Suprapubic skin (tissue), 3 donors: ENCODE results near the gene SPOCK1.

Experiments
- POLR2A ChIP-seq, 2 donors: fragments of 450-650 bp; IDR thresholded peaks; one replicate each; pipeline ENCODE4 v1.6.1; 2017; ENCODE audit warnings: antibody characterized with exemption in 2 of 2, mild to moderate bottlenecking in 2 of 2, moderate library complexity in 2 of 2
- TF ChIP-seq, protein P1 (sequence below), 2 donors: fragments of 200-600 bp in 1 of 2; fragments of 450-650 bp in 1 of 2; sonication (generic) in 1 of 2; IDR thresholded peaks; one replicate each; pipeline ENCODE4 v1.5.1; 2016 to 2019; ENCODE audit warnings: antibody characterized with exemption in 2 of 2, mild to moderate bottlenecking in 1 of 2, moderate library complexity in 1 of 2

DNA sequence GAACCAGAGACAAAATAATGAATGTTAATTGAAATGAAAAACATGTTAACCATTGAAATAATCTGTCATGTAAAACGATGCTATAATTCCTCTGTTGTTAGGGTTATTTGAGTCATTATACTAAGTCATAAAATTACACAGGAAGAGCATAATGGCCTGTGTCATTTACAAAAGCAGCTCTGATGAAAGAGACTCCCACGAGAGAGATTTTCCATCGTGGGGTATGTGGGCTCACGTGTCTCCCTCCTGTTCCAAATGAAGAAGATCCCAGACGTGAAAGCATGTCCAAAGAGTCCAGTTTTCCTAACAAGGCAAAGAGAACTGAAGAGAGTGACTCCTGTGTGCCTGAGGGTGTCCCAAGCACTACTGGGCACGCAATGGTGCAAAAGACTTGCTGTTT lies 379.8 kb downstream of the SPOCK1 start:
- TF ChIP-seq, protein P1, sequence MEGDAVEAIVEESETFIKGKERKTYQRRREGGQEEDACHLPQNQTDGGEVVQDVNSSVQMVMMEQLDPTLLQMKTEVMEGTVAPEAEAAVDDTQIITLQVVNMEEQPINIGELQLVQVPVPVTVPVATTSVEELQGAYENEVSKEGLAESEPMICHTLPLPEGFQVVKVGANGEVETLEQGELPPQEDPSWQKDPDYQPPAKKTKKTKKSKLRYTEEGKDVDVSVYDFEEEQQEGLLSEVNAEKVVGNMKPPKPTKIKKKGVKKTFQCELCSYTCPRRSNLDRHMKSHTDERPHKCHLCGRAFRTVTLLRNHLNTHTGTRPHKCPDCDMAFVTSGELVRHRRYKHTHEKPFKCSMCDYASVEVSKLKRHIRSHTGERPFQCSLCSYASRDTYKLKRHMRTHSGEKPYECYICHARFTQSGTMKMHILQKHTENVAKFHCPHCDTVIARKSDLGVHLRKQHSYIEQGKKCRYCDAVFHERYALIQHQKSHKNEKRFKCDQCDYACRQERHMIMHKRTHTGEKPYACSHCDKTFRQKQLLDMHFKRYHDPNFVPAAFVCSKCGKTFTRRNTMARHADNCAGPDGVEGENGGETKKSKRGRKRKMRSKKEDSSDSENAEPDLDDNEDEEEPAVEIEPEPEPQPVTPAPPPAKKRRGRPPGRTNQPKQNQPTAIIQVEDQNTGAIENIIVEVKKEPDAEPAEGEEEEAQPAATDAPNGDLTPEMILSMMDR (IDR thresholded peaks at IDR 0.05), result no peak
- TF ChIP-seq POLR2A (IDR thresholded peaks at IDR 0.05), result no peak
